Panc1 (cell line): ENCODE results near the gene KLHL26.

Experiments
- CTCF ChIP-seq: fragments of 450-650 bp; IDR thresholded peaks from 2 replicates; pipeline ENCODE4 v1.5.1; 2017; ENCODE audit warnings: mild to moderate bottlenecking
- REST ChIP-seq, 2 experiments: IDR thresholded peaks; 2 replicates each; pipeline ENCODE4 v1.6.1; 2011 to 2012; ENCODE audit warnings: low read depth in 2 of 2, control low read depth in 1 of 2, low read length in 1 of 2, mild to moderate bottlenecking in 1 of 2, moderate library complexity in 1 of 2; ENCODE audit not compliant: insufficient read depth in 1 of 2
- TCF7L2 ChIP-seq: IDR thresholded peaks from 2 replicates; pipeline ENCODE4 v1.6.1; 2011; ENCODE audit warnings: mild to moderate bottlenecking, low read depth, low read length, inconsistent platforms

GRCh38 chr19:18651733-18652132 is 14.9 kb downstream of the KLHL26 start:
- TF ChIP-seq CTCF (no peak), REST (IDR thresholded peaks at IDR 0.05; ENCODE audit: insufficient read depth in 1 of 2, low read depth in 2 of 2, low read length in 1 of 2) (no peak), TCF7L2 (no peak)
